GM23338 (cell line): Measurements from ENCODE around the gene VPS4A.

Source experiments
- CREB1 ChIP-seq: fragments of 250-450 bp; sonication (Bioruptor Pico); IDR thresholded peaks from 2 replicates; pipeline ENCODE4 v1.5.0; 2020; ENCODE audit warnings: low read depth, mild to moderate bottlenecking, moderate library complexity
- CTCF ChIP-seq, 2 experiments: fragments of 200-600 bp in 1 of 2; sonication (generic) in 1 of 2; conservative IDR thresholded peaks; 2 replicates each; pipeline versions ENCODE4 v1.5.1 to v1.6.1; 2016 to 2017; ENCODE audit warnings: antibody characterized with exemption in 2 of 2, low read depth in 2 of 2, mild to moderate bottlenecking in 2 of 2, moderate library complexity in 1 of 2
- EZH2 ChIP-seq: fragments of 200-600 bp; sonication (generic); IDR thresholded peaks from one replicate; pipeline ENCODE4 v1.8.0; 2017; ENCODE audit warnings: antibody characterized with exemption, mild to moderate bottlenecking, low read depth; ENCODE audit not compliant: unreplicated experiment
- EZH2phosphoT487 ChIP-seq: fragments of 200-600 bp; sonication (generic); IDR thresholded peaks from one replicate; pipeline ENCODE4 v1.8.1; 2018; ENCODE audit warnings: antibody characterized with exemption; ENCODE audit not compliant: unreplicated experiment
- REST ChIP-seq: IDR thresholded peaks from one replicate; pipeline ENCODE4 v1.6.1; 2018; ENCODE audit warnings: antibody characterized with exemption; ENCODE audit not compliant: unreplicated experiment
- STAT1 ChIP-seq: IDR thresholded peaks from one replicate; pipeline ENCODE4 v1.6.1; 2016; ENCODE audit warnings: antibody characterized with exemption; ENCODE audit not compliant: unreplicated experiment

- TF ChIP-seq EZH2 (no peak), CTCF (conservative IDR thresholded peaks at IDR 0.05; ENCODE audit: low read depth in 2 of 2) (no peak), CREB1 (no peak), EZH2phosphoT487 (no peak), REST (no peak), STAT1 (no peak)
Measured at GRCh38 chr16:69334696-69335095, 23.5 kb downstream of the VPS4A start.
